ENCODE results near the gene LINGO3. TPM values are rescaled to one million over a fixed set of nuclear protein-coding genes. Genes with fewer than 3 reads are reported as not detected.

LINGO3 gene
- total RNA-seq, 1 donor from 2014 or later: not detected

DNA sequence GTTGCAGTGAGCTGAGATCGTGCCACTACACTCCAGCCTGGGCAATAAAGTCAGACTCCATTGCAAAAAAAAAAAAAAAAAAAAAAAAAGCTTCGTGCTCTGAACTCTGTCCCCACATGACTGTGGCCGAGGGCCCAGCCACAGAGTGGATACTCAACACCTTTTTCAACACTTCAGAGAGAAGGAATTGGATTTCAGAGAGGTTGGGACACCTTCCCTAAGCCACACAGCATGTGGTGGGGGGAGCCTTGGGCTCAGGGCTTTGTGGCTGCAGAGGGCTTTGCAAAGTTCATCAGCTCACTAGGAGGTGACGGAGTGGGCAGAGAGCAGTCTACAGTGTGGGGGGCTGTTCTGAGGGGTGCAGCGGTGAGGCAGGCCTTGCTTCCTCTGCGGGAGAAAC, 11.0 kb upstream of the LINGO3 start:
- Histone ChIP-seq H3K36me3 (peaks cover 0 to 19% of the 10 kb centered on the region in 2 donors), H3K27ac (no peak overlapping the region), H3K4me3 (no peak overlapping the region), H3K9me3 (peaks cover 7% of the 10 kb centered on the region), H3K4me1 (no peaks in the 10 kb centered on the region), H3K27me3 (no peaks in the 10 kb centered on the region)
- TF ChIP-seq POLR2AphosphoS5 (IDR thresholded peaks at IDR 0.05; ENCODE audit: insufficient read depth in 1 of 2, low read depth in 1 of 2): no peak
- no peak for TF ChIP-seq POLR2A (IDR thresholded peaks at IDR 0.05)
- TF ChIP-seq, protein P1, sequence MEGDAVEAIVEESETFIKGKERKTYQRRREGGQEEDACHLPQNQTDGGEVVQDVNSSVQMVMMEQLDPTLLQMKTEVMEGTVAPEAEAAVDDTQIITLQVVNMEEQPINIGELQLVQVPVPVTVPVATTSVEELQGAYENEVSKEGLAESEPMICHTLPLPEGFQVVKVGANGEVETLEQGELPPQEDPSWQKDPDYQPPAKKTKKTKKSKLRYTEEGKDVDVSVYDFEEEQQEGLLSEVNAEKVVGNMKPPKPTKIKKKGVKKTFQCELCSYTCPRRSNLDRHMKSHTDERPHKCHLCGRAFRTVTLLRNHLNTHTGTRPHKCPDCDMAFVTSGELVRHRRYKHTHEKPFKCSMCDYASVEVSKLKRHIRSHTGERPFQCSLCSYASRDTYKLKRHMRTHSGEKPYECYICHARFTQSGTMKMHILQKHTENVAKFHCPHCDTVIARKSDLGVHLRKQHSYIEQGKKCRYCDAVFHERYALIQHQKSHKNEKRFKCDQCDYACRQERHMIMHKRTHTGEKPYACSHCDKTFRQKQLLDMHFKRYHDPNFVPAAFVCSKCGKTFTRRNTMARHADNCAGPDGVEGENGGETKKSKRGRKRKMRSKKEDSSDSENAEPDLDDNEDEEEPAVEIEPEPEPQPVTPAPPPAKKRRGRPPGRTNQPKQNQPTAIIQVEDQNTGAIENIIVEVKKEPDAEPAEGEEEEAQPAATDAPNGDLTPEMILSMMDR (IDR thresholded peaks at IDR 0.05): no peak
- DNase-seq (ENCODE audit: extremely low spot score in 2 of 2): no peak
- intact Hi-C loops (cut with DNase I): no loop called here

DNA sequence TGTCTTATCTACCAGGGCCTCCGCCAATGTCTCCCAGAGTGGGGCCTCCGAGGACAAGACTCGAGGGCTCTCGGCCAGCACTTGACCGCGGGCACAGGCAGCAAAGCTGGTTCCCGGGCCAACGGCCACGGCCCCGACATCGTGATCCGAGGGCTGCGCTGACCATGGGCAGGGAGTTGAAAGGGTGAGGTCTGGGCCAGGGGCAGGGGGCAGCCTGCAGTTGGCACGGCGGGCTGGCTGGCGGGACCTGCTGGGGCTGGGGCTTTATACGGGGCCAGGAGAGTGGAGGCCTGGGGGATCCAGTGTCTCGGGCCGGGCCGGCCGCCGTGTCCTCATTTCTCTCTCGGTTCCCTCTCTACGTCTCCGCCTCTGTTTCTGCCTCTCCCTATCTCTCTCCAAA, 9.8 kb upstream of the LINGO3 start:
- Histone ChIP-seq H3K4me1 (no peaks in the 10 kb centered on the region), H3K4me3 (no peak overlapping the region), H3K27me3 (peaks cover 4% of the 10 kb centered on the region), H3K36me3 (peaks cover 0 to 10% of the 10 kb centered on the region in 2 donors), H3K9me3 (peaks cover 7% of the 10 kb centered on the region), H3K27ac (no peak overlapping the region)
- intact Hi-C loops (cut with DNase I): no loop called here
- TF ChIP-seq POLR2A (IDR thresholded peaks at IDR 0.05): no peak
- TF ChIP-seq POLR2AphosphoS5 (IDR thresholded peaks at IDR 0.05; ENCODE audit: insufficient read depth in 1 of 2, low read depth in 1 of 2): no peak
- TF ChIP-seq, protein P1 (IDR thresholded peaks at IDR 0.05): no peak
- no peak for DNase-seq (ENCODE audit: extremely low spot score in 2 of 2)

DNA sequence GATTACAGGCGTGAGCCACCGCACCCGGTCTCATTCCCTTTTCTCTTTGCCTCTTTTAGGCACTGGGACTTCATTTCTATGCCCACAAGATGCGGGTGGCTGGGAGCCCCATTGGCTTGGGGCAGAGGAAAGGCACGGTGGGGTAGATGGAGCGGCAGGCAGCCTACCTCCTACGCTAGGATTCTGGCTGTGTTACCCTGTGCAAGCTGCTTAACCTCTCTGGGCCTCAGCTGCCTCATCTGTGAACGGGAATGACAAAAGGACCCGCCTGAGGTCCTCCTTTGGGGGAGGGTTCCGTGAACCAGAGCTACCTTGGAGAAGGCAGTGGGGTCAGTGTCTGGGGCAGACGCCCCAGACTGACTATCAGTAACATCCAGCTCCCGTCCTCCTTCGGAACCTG, 9.3 kb upstream of the LINGO3 start:
- no peaks in the 10 kb centered on the region for H3K4me1 ChIP-seq
- H3K36me3 ChIP-seq: peaks cover 0 to 10% of the 10 kb centered on the region in 2 donors
- TF ChIP-seq POLR2A (IDR thresholded peaks at IDR 0.05) (no peak), POLR2AphosphoS5 (IDR thresholded peaks at IDR 0.05; ENCODE audit: insufficient read depth in 1 of 2, low read depth in 1 of 2) (no peak)
- TF ChIP-seq, protein P1 (IDR thresholded peaks at IDR 0.05): no peak
- H3K9me3 ChIP-seq: peaks cover 7% of the 10 kb centered on the region
- DNase-seq (ENCODE audit: extremely low spot score in 2 of 2): no peak
- no peak overlapping the region for H3K27ac ChIP-seq
- H3K4me3 ChIP-seq: no peak overlapping the region
- peaks cover 6% of the 10 kb centered on the region for H3K27me3 ChIP-seq
- intact Hi-C loops (cut with DNase I): no loop called here

DNA sequence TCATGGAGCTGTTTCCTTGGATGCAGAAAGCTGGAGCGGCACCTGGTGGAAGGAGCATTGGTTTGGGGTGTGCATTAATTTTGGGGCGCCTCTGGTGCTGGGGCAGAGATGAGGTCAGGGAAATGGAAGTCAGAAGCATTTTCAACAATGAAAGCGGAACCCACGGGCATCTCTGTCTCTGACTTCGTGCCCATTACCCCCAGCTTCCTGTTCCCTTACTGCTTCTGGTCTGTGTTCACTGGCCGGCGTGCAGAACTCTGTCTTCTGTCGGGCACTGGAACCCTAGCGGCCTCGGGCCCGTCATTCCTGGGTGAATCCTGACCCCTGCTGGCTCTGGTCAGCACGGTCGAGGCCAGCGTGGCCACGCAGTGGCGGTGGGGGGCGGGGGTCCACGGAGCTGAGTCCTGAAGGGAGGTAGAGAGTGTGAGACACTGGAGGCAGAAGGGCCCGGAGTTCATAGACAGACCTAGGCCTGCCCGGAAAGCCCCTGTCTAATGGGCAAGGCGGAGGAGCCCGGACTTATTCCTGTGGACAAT, 7.9 kb upstream of the LINGO3 start:
- Histone ChIP-seq H3K4me3 (no peak overlapping the region), H3K36me3 (no peaks in the 10 kb centered on the region), H3K27me3 (peaks cover 6% of the 10 kb centered on the region), H3K27ac (no peak overlapping the region), H3K4me1 (no peaks in the 10 kb centered on the region), H3K9me3 (peaks cover 7% of the 10 kb centered on the region)
- TF ChIP-seq, protein P1 (IDR thresholded peaks at IDR 0.05): peak in 1 of 3 experiments; percentile 21
- TF ChIP-seq POLR2AphosphoS5 (IDR thresholded peaks at IDR 0.05; ENCODE audit: insufficient read depth in 1 of 2, low read depth in 1 of 2): no peak
- intact Hi-C loops (cut with DNase I): no loop called here
- no peak for DNase-seq (ENCODE audit: extremely low spot score in 2 of 2)

DNA sequence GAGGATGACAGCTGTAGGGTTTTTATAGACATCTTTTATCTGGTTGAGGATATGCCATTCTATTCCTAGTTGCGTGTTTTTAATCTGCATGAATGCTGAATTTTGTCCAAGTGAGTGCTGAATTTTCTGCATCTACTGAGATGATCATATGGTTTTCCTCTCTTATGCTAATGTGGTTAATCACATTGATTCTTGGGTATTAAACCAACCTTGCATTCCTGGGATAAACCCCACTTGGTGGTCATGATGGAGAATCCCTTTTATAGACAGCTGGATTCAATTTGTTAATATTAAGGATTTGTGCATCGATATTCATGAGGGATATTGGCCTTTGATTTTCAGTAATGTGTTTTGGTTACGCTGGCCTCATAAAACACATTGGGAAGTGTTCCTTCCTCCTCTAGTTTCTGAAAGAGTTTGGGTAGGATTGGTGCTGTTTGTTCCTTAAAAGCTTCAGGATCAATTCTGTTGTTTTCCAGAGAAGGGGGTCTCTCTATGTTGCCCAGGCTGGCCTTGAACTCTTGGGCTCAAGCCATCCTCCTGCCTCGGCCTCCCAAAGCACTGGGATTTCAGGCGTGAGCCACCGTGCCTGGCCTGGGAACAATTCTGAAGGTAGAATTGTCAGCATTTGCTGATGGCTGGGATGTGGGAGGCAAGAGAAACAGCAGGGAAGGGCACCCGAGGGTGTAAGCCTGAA, 7.3 kb upstream of the LINGO3 start:
- peaks cover 7% of the 10 kb centered on the region for H3K9me3 ChIP-seq
- TF ChIP-seq, protein P1 (IDR thresholded peaks at IDR 0.05): no peak
- TF ChIP-seq POLR2AphosphoS5 (IDR thresholded peaks at IDR 0.05; ENCODE audit: insufficient read depth in 1 of 2, low read depth in 1 of 2): no peak
- TF ChIP-seq POLR2A (IDR thresholded peaks at IDR 0.05): no peak
- no peak overlapping the region for H3K4me3 ChIP-seq
- intact Hi-C loops (cut with DNase I): no loop called here
- H3K4me1 ChIP-seq: no peaks in the 10 kb centered on the region
- H3K27me3 ChIP-seq: peaks cover 6% of the 10 kb centered on the region
- H3K27ac ChIP-seq: no peak overlapping the region
- no peak for DNase-seq (ENCODE audit: extremely low spot score in 2 of 2)
- H3K36me3 ChIP-seq: no peaks in the 10 kb centered on the region
